Activated T-cell treated with anti-CD3 and anti-CD28 coated beads for 48 hours (primary cell): Measurements from ENCODE around the gene UNC13B.
"Not testable (repeated sequence)": the region's sequence is repeated elsewhere in the genome, so short reads cannot be mapped to it uniquely, and the experiment has no call there.

Experiments used
- DNase-seq: peaks from one replicate; pipeline ENCODE4 v3.0.0-alpha.2; 2020; ENCODE audit warnings: low read depth

UNC13B gene

DNA sequence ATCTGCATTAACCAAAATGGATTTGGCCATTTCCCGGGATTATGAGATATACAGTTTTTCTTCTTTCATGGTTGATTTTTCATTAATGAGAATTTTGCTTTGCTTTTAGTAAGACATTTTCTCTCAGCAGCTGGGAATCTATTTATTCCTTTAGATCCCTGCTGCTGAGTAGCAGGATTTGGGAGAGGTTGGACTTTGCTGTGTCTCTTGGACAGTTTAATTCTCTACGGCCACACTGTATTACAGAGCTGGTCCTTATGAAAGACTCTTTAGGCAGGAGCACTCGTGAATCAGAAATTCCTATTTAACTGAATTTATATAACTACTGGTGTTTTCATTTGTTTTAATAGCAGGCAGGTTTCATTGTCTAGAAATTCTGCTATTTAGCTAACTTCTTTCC is 1.6 kb downstream of the UNC13B start:
- DNase-seq, result no peak

DNA sequence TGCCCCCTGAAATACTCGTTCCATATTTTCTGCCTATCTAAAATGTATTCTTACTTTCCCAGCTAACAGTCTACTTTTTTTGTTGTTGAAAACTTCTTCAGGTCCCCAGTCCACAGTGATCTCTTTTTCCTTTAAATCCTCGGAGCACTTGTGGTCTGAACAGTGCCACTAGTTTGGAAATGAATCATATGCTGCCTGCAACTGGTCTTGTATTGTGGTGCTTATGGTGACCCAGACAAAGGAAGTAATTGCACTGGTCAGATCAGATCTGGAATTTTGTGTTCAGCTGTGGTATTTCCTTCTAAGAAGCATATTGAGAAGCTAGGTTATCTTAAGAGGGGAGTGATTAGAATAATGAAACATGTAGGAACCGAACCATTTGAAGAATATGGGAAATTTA is 2.9 kb downstream of the UNC13B start:
- no peak for DNase-seq

DNA sequence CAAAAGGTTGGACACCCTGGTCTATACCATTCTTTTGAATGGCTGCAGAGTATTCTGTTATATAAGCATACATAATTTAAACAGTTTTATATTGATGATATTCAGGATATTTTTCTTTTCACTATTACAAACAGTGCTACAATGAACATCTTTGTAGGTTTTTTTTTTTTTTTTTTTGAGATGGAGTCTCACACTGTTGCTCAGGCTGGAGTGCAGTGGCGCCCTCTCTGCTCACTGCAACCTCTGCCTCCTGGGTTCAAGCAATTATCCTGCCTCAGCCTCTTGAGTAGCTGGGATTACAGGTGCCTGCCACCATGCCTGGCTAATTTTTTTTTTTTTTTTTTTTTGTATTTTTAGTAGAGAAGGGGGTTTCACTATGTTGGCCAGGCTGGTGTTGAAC is 5.6 kb downstream of the UNC13B start:
- not testable (repeated sequence) for DNase-seq

- DNase-seq, result no peak
Measured at GRCh38 chr9:35168963-35169362, 7.2 kb downstream of the UNC13B start.

- DNase-seq, result no peak
Measured at GRCh38 chr9:35172878-35173277, 11.1 kb downstream of the UNC13B start.

DNA sequence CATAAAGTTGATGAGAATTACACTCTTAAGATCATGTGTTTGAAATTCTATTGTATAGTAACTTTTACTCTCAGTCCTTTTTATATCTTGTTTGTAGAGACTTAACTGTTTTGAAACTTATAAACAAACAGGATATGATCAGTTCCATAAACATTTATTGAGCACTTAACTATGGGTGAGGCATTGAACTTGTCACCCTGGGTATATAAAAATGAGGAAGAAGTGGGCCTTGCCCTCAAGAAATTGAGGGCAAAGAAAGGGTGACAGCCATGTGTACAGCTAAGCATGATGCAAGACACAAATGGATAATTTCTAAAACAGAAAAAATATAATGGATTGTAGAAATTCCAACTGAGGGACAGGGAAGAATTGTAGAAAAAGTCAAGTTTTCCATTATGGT is 15.7 kb downstream of the UNC13B start:
- DNase-seq, result no peak

DNA sequence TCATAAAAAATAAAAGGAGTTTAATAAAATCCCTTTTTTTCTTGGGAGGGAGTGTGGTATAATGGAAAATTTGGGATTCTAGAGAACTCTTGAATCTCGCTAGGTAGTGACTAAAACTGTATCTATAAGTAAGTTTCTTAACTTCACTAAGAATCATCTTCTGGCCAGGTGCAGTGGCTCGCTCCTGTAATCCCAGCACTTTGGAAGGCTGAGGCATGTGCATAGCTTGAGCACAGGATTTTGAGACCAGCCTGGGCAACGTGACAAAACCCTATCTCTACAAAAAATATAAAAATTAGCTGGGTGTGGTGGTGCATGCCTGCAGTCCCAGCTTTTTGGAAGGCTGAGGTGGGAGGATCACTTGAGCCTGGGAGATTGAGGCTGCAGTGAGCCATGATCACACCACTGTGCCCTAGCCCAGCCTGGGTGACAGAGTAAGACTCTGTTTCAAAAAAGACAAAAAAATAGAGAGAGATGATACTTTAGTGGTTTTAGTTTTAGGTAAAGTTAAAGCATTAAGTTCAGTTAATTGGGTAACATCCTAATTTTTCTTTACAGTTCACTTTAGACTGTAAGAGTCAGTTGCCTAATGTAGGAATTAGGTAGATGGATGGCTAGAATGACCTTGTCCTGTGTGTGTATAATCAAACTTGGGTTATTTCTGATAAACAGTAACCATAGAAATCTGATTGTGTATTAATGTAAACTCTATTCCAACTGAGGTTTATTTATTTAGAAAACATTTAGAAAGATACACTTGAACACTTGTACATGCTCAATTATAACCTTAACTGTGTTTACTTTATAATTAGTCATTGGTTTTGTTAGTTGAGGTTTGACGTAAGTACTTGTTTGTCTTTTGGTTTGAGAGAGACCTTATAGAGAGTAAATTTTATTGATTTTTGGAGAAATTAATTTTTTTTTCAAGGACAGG is 17.8 kb downstream of the UNC13B start:
- no peak for DNase-seq

DNA sequence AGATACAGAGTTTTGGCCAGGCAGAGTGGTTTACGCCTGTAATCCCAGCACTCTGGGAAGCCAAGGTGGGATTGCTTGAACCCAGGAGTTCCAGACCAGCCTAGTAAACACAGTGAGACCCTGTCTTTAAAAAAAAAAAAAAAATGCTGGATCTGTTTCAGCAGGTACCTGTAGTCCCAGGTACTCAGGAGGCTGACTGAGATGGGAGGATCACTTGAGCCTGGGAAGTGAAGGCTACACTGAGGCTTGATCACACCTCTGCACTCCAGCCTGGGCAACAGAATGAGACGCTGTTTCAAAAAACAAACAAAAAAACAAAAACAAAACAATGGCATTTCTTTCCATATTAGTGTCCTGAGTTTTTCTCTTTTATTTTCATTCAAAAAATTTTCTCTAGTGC is 19.0 kb downstream of the UNC13B start:
- no peak for DNase-seq

DNA sequence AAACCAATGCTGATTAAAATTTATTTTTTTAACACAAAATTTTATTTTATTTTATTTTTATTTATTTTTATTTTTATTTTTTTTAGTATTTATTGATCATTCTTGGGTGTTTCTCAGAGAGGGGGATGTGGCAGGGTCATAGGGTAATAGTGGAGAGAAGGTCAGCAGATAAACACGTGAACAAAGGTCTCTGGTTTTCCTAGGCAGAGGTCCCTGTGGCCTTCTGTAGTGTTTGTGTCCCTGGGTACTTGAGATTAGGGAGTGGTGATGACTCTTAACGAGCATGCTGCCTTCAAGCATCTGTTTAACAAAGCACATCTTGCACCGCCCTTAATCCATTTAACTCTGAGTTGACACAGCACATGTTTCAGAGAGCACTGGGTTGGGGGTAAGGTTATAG is 20.6 kb downstream of the UNC13B start:
- not testable (repeated sequence) for DNase-seq

DNA sequence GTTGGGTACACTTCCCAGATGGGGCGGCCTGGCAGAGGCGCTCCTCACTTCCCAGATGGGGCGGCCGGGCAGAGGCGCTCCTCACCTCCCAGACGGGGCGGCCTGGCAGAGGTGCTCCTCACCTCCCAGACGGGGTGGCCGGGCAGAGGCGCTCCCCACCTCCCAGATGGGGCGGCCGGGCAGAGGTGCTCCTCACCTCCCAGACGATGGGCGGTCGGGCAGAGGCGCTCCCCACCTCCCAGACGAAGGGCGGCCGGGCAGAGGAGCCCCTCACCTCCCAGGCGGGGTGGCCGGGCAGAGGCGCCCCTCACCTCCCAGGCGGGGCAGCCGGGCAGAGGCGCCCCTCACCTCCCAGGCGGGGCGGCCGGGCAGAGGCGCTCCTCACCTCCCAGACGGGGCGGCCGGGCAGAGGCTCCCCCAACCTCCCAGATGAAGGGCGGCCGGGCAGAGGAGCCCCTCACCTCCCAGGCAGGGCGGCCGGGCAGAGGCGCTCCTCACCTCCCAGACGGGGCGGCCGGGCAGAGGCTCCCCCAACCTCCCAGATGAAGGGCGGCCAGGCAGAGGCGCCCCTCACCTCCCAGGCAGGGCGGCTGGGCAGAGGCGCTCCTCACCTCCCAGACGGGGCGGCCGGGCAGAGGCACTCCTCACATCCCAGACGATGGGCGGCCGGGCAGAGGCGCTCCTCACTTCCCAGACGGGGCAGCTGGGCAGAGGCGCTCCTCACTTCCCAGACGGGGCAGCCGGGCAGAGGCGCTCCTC is 21.4 kb downstream of the UNC13B start:
- not testable (repeated sequence) for DNase-seq

- not testable (repeated sequence) for DNase-seq
Measured at GRCh38 chr9:35183755-35184480, 22.1 kb downstream of the UNC13B start.

- DNase-seq, result no peak
Measured at GRCh38 chr9:35186524-35186923, 24.7 kb downstream of the UNC13B start.

- no peak for DNase-seq
Measured at GRCh38 chr9:35190203-35190602, 28.4 kb downstream of the UNC13B start.

DNA sequence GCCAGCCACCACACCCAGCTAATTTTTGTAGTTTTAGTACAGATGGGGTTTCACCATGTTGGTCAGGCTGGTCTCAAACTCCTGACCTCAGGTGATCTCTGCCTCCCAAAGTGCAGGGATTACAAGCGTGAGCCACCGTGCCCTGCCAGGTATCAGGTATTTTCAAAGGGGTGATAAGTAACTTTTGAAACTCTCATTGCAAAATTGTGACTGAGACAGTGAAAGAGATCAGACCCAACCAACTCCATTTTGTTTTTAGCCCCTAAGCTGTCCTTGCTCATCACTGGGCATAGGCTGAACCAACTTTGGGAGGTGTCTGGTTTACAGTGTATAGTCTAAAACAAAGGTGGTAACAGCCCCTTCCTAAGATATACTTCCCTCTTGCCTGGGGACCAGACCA is 29.3 kb downstream of the UNC13B start:
- DNase-seq, result no peak

GRCh38 chr9:35193762-35194161 is 32.0 kb downstream of the UNC13B start:
- no peak for DNase-seq

DNA sequence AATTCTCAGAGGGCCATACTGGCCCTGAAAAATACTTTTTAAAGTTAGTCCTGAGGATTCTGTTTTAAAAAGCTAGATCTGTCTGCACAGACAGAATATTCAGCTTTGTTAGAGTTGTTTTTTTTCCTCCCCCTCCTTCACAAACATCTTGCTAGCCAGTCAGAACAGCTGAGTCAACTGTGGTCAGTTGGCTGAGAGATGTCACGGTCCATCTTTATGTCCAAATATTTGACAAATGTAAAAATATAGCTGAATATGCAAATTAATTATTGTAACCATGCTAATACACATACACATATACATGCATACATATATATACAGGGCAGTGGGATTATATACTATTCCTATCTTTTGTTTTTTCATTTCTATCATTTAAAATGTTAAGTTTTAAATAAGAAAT is 33.9 kb downstream of the UNC13B start:
- no peak for DNase-seq

- DNase-seq, result no peak
Measured at GRCh38 chr9:35198191-35198590, 36.4 kb downstream of the UNC13B start.

DNA sequence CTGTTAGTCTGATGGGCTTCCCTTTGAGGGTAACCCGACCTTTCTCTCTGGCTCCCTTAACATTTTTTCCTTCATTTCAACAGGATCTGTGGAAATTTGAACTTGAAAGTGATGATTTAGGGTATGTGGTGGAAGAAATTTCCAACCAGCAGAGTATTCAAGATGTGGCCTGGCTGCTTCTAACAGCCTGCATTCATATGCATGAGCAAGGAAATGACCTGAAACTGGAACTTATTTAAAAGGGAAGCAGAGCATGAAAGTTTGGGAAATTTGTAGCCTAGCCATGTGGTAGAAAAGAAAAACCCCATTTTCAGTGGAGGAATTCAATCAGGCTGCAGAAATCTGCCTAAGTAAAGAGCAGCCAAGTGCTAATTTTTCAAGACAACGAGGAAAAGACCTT is 41.7 kb downstream of the UNC13B start:
- no peak for DNase-seq

DNA sequence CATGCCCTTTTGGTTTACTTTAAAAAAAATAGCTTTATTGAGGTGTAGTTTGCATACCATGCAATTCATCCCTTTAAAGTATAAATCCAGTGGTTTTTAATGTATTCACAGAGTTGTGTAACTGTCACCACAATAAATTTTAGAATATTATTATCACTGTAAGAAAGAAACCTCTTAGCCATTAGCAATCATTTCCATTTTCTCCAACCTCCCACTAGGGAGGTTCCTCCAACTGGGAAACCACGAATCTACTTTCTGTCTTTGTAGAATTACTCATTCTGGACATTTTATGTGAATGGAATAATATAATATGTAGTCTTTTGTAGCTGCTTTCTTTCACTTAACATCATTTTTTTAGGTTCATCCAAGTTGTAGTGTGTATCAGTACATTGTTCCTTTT is 43.5 kb downstream of the UNC13B start:
- DNase-seq, result no peak

- DNase-seq, result no peak
Measured at GRCh38 chr9:35211854-35212253, 50.0 kb downstream of the UNC13B start.

- DNase-seq, result no peak
Measured at GRCh38 chr9:35220659-35221338, 59.0 kb downstream of the UNC13B start.

- DNase-seq, result no peak
Measured at GRCh38 chr9:35225677-35226076, 63.9 kb downstream of the UNC13B start.
